22Rv1 (cell line): ENCODE measurements around the gene MREG.

Experiments used
- H3K27ac ChIP-seq: fragments of 450-650 bp; 2 replicates; pipeline ENCODE4 v1.5.1; 2017
- ZFX ChIP-seq: fragments of 450-650 bp; IDR thresholded peaks from 2 replicates; pipeline ENCODE4 v1.6.1; 2017; ENCODE audit warnings: antibody characterized with exemption, borderline replicate concordance
- TF ChIP-seq, protein P1 (sequence below): fragments of 450-650 bp; IDR thresholded peaks from 2 replicates; pipeline ENCODE4 v1.5.1; 2017; ENCODE audit warnings: mild to moderate bottlenecking

The MREG gene

DNA sequence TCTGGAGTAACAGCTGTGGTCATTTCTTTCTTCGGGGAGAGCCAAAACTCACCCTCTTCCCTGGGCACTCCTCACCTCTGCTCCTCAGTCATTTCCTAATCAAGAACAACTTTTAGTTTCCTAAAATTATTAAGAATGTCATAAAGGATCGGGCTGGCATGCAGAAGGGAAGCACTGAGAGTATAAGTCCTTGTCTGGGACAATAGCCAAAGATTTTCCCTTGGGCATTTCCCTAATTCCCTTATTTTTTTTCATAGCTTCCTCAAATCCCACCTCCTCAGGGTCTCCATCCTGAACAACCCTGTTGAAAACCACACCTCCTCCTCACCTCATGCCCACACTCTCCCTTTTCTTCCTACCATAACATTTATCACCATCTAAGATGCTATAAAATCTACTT, 115.0 kb downstream of the MREG start:
- no peak for TF ChIP-seq ZFX
- TF ChIP-seq, protein P1, sequence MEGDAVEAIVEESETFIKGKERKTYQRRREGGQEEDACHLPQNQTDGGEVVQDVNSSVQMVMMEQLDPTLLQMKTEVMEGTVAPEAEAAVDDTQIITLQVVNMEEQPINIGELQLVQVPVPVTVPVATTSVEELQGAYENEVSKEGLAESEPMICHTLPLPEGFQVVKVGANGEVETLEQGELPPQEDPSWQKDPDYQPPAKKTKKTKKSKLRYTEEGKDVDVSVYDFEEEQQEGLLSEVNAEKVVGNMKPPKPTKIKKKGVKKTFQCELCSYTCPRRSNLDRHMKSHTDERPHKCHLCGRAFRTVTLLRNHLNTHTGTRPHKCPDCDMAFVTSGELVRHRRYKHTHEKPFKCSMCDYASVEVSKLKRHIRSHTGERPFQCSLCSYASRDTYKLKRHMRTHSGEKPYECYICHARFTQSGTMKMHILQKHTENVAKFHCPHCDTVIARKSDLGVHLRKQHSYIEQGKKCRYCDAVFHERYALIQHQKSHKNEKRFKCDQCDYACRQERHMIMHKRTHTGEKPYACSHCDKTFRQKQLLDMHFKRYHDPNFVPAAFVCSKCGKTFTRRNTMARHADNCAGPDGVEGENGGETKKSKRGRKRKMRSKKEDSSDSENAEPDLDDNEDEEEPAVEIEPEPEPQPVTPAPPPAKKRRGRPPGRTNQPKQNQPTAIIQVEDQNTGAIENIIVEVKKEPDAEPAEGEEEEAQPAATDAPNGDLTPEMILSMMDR = no peak
- H3K27ac ChIP-seq = no peak overlapping the region

DNA sequence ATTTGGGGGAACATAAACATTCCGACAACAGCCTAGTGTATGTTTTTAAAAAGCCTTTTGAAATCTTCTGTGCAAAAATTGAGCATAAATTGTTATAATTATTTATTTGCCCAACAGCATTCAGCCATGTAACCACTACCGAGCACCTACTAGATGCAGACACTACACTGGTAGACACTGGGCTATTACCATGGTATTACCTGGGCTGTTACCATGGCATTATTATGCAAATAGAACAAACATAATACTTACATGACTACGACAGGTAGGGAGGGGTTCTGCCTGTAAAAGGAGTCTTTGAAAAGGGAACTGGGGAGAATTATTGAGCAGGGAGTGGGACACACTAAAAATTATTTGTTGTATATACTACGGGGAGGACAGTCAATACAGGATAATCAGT, 116.4 kb downstream of the MREG start:
- no peak overlapping the region for H3K27ac ChIP-seq
- TF ChIP-seq, protein P1 = no peak
- no peak for TF ChIP-seq ZFX

DNA sequence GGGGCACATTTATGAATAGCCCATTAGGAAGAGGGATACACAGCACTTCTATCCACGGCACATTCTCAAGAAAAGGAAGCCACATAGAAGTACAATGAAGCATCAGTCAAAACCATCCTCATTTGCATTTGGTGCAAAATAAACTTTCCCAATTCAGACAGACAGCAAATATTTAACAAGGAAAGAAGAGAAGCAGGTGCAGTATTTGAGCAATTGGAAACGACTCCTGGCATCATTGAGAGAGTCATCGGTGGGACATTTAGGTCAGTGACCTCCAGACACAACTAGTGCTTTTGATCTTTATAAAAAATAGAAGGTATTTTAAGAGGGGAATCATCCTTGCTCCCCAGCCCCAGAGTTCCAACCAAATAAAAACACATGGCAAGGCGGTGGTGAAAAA, 118.0 kb downstream of the MREG start:
- H3K27ac ChIP-seq = no peak overlapping the region
- TF ChIP-seq, protein P1 = no peak
- no peak for TF ChIP-seq ZFX
